K562 (cell line): ENCODE results near the gene LZTR1. TPM values are rescaled to one million over a fixed set of nuclear protein-coding genes. Genes with fewer than 3 reads are reported as not detected.

ENCODE experiments used
- ASH1L ChIP-seq: fragments of 450-650 bp; IDR thresholded peaks from 2 replicates; pipeline ENCODE4 v1.6.1; 2018; ENCODE audit warnings: borderline replicate concordance, mild to moderate bottlenecking, low read depth; ENCODE audit not compliant: partially characterized antibody
- CCAR2 ChIP-seq: fragments of 200-400 bp; formaldehyde crosslinking; IDR thresholded peaks from 2 replicates; pipeline ENCODE4 v1.6.1; 2017; ENCODE audit warnings: mild to moderate bottlenecking, low read depth, low read length
- CREBBP ChIP-seq: IDR thresholded peaks from one replicate; pipeline ENCODE4 v1.6.1; 2012; ENCODE audit warnings: low read depth, mild to moderate bottlenecking, control low read depth, inconsistent platforms, low read length
- DACH1 ChIP-seq: fragments of 450-650 bp; IDR thresholded peaks from 2 replicates; pipeline ENCODE4 v1.6.1; 2018; ENCODE audit not compliant: partially characterized antibody
- ELF2 ChIP-seq: fragments of 250-450 bp; sonication (Bioruptor Pico); IDR thresholded peaks from 2 replicates; pipeline ENCODE4 v1.5.0; 2021; ENCODE audit warnings: mild to moderate bottlenecking
- FOS ChIP-seq: IDR thresholded peaks from 3 replicates; pipeline ENCODE4 v1.6.1; 2011; ENCODE audit not compliant: insufficient read length; ENCODE audit errors: extremely low read depth
- FOXP1 ChIP-seq: sonication (generic); formaldehyde crosslinking; IDR thresholded peaks from 2 replicates; pipeline ENCODE4 v1.8.0; 2022; ENCODE audit warnings: mild to moderate bottlenecking, missing genetic modification reagents
- HIVEP1 ChIP-seq: fragments of 250-450 bp; sonication (Bioruptor Pico); IDR thresholded peaks from 2 replicates; pipeline ENCODE4 v1.4.0; 2020; ENCODE audit warnings: mild to moderate bottlenecking
- NR2C2 ChIP-seq, 2 experiments: fragments of 200-800 bp in 1 of 2; sonication (Bioruptor generic) in 1 of 2; sonication (generic) in 1 of 2; formaldehyde crosslinking in 1 of 2; IDR thresholded peaks; 2 replicates each; pipeline versions ENCODE4 v1.6.1 to v1.8.0; 2016 to 2022; ENCODE audit warnings: mild to moderate bottlenecking in 1 of 2, missing compliant biosample characterization in 1 of 2, missing genetic modification characterization in 1 of 2, missing genetic modification reagents in 1 of 2
- PML ChIP-seq: IDR thresholded peaks from 2 replicates; pipeline ENCODE4 v1.6.1; 2012; ENCODE audit warnings: low read length, inconsistent platforms
- RBM25 ChIP-seq: fragments of 200-400 bp; formaldehyde crosslinking; IDR thresholded peaks from 2 replicates; pipeline ENCODE4 v1.6.1; 2018; ENCODE audit warnings: low read length, low read depth, moderate library complexity; ENCODE audit not compliant: severe bottlenecking
- RFX1 ChIP-seq: fragments of 450-650 bp; IDR thresholded peaks from 2 replicates; pipeline ENCODE4 v1.6.1; 2016; ENCODE audit warnings: mild to moderate bottlenecking, moderate library complexity
- RNF2 ChIP-seq: sonication (generic); IDR thresholded peaks from 2 replicates; pipeline ENCODE4 v1.6.1; 2016
- SMAD1 ChIP-seq: fragments of 150-350 bp; IDR thresholded peaks from 2 replicates; pipeline ENCODE4 v1.6.1; 2014; ENCODE audit warnings: low read length, low read depth; ENCODE audit not compliant: partially characterized antibody
- ZNF274 ChIP-seq: IDR thresholded peaks from 2 replicates; pipeline ENCODE4 v1.6.1; 2011; ENCODE audit warnings: low read depth, mild to moderate bottlenecking, low read length, moderate library complexity, borderline replicate concordance
- polyA plus RNA-seq, 8 experiments: library from polyadenylated mRNA; depleted of rRNA in 4 of 8; stranded (reverse) in 5 of 8; unstranded in 3 of 8; fragments of >200 nt; fragmentation: Nextera tagmentation in 2 of 8; fragmentation: Illumina TruSeq in 1 of 8; extraction: Ambion mirVana in 2 of 8; extraction: Trizol in 1 of 8; gene quantifications; 2 replicates each; pipeline versions ENCODE4 v1.2.1 to v1.2.3, GENCODE V29; 2011 to 2014; ENCODE audit warnings: inconsistent platforms in 1 of 8, missing spikeins in 1 of 8
- total RNA-seq, 7 experiments: library from RNA; depleted of rRNA in 6 of 7; stranded (reverse); fragments of >200 nt in 6 of 7; fragmentation: Illumina TruSeq in 2 of 7; extraction: Trizol in 2 of 7; gene quantifications; 2 replicates each; pipeline versions ENCODE4 v1.2.1 to v1.2.3, GENCODE V29; 2011 to 2021; ENCODE audit warnings: low replicate concordance in 1 of 7
- TF ChIP-seq, protein P1 (sequence below): fragments of 250-450 bp; sonication (Bioruptor Pico); IDR thresholded peaks from 2 replicates; pipeline ENCODE4 v1.4.0; 2020; ENCODE audit warnings: borderline replicate concordance
- TF ChIP-seq, protein P2 (sequence below), 2 experiments: IDR thresholded peaks in 1 of 2; conservative IDR thresholded peaks in 1 of 2; 2 replicates each; pipeline ENCODE4 v1.6.1; 2016; ENCODE audit warnings: low read depth in 2 of 2, mild to moderate bottlenecking in 1 of 2, missing compliant biosample characterization in 1 of 2, missing genetic modification characterization in 1 of 2, moderate library complexity in 1 of 2
- TF ChIP-seq, protein P3 (sequence below): sonication (generic); formaldehyde crosslinking; IDR thresholded peaks from 2 replicates; pipeline ENCODE4 v1.8.1; 2023; ENCODE audit warnings: mild to moderate bottlenecking, missing genetic modification reagents, moderate library complexity
- TF ChIP-seq, protein P4 (sequence below): sonication (generic); formaldehyde crosslinking; IDR thresholded peaks from 2 replicates; pipeline ENCODE4 v1.5.0; 2020; ENCODE audit warnings: missing genetic modification reagents

The LZTR1 gene
- total and polyA plus RNA-seq, 9 of the 15 experiments (the other 6 are each of a cell fraction or from before 2014, with no cell fraction given): 2.2 to 135 (median 63.0) TPM

DNA sequence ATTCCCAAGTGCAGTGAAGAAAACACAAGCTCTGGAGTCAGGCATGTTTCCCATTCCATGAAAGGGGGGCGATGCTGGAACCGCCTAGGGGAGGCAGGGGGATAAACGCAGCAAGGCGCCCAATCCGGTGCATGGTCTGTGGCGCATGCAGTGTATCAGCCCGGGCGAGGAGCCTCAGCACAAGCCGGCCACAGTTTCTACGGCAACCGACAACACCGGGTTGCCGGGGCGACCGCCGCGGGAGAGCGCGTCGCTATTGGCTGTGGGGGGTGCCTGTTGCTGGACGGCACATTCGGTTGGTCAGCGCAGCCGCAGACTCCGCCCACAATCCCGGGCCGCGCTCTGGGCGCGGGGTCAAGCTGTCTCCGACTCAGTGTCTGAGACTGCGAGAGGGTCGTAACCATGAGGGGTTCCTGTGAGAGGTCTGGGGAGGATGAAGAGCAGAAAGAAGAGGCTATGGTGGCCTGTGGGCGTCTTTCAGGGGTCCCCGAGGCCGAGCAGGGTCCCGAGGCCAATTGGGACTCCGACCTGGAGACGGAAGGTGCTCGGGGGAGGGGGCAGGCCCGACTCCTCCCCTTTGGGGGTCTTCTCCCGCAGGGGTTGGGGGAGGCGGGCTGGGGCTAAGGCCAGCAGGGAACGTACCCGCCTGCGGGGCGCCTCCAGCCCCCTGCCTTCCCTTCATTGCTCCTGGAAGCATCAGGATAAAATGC lies 63.6 kb downstream of the LZTR1 start, which contains the start of gene LRRC74B (continued):
- TF ChIP-seq CREBBP: peak; percentile 97
- TF ChIP-seq SMAD1: peak; percentile 67
- TF ChIP-seq ASH1L: no peak
- peak; percentile 94 for TF ChIP-seq RNF2
- TF ChIP-seq ELF2: peak; percentile 72; the same call in 1 of the 2 replicates
- TF ChIP-seq RBM25: peak; percentile 100
- TF ChIP-seq, protein P1, sequence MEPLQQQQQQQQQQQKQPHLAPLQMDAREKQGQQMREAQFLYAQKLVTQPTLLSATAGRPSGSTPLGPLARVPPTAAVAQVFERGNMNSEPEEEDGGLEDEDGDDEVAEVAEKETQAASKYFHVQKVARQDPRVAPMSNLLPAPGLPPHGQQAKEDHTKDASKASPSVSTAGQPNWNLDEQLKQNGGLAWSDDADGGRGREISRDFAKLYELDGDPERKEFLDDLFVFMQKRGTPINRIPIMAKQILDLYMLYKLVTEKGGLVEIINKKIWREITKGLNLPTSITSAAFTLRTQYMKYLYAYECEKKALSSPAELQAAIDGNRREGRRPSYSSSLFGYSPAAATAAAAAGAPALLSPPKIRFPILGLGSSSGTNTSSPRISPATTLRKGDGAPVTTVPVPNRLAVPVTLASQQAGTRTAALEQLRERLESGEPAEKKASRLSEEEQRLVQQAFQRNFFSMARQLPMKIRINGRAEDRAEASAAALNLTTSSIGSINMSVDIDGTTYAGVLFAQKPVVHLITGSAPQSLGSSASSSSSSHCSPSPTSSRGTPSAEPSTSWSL: no peak
- TF ChIP-seq, protein P2, sequence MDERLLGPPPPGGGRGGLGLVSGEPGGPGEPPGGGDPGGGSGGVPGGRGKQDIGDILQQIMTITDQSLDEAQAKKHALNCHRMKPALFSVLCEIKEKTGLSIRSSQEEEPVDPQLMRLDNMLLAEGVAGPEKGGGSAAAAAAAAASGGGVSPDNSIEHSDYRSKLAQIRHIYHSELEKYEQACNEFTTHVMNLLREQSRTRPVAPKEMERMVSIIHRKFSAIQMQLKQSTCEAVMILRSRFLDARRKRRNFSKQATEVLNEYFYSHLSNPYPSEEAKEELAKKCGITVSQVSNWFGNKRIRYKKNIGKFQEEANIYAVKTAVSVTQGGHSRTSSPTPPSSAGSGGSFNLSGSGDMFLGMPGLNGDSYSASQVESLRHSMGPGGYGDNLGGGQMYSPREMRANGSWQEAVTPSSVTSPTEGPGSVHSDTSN (CRISPR knock-in tag; IDR thresholded peaks at IDR 0.05; ENCODE audit: low read depth): peak; percentile 99
- TF ChIP-seq, protein P2 (tag; conservative IDR thresholded peaks at IDR 0.05; ENCODE audit: low read depth): no peak
- TF ChIP-seq NR2C2 (CRISPR knock-in tag; IDR thresholded peaks at IDR 0.05): peak; percentile 65; the same call in 1 of the 2 replicates
- TF ChIP-seq NR2C2 (tag; IDR thresholded peaks at IDR 0.05): no peak
- TF ChIP-seq PML: no peak
- no peak for TF ChIP-seq DACH1
- TF ChIP-seq, protein P3, sequence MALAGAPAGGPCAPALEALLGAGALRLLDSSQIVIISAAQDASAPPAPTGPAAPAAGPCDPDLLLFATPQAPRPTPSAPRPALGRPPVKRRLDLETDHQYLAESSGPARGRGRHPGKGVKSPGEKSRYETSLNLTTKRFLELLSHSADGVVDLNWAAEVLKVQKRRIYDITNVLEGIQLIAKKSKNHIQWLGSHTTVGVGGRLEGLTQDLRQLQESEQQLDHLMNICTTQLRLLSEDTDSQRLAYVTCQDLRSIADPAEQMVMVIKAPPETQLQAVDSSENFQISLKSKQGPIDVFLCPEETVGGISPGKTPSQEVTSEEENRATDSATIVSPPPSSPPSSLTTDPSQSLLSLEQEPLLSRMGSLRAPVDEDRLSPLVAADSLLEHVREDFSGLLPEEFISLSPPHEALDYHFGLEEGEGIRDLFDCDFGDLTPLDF (CRISPR knock-in tag): peak; percentile 29
- TF ChIP-seq FOS: peak; percentile 98
- peak; percentile 5; the same call in 1 of the 2 replicates for TF ChIP-seq HIVEP1
- TF ChIP-seq, protein P4, sequence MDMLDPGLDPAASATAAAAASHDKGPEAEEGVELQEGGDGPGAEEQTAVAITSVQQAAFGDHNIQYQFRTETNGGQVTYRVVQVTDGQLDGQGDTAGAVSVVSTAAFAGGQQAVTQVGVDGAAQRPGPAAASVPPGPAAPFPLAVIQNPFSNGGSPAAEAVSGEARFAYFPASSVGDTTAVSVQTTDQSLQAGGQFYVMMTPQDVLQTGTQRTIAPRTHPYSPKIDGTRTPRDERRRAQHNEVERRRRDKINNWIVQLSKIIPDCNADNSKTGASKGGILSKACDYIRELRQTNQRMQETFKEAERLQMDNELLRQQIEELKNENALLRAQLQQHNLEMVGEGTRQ (CRISPR knock-in tag): no peak
- TF ChIP-seq FOXP1 (CRISPR knock-in tag): peak; percentile 33; the same call in 1 of the 2 replicates
- no peak for TF ChIP-seq CCAR2
- no peak for TF ChIP-seq RFX1
- TF ChIP-seq ZNF274: no peak
